Measurements from ENCODE around the gene HS2ST1.

DNA sequence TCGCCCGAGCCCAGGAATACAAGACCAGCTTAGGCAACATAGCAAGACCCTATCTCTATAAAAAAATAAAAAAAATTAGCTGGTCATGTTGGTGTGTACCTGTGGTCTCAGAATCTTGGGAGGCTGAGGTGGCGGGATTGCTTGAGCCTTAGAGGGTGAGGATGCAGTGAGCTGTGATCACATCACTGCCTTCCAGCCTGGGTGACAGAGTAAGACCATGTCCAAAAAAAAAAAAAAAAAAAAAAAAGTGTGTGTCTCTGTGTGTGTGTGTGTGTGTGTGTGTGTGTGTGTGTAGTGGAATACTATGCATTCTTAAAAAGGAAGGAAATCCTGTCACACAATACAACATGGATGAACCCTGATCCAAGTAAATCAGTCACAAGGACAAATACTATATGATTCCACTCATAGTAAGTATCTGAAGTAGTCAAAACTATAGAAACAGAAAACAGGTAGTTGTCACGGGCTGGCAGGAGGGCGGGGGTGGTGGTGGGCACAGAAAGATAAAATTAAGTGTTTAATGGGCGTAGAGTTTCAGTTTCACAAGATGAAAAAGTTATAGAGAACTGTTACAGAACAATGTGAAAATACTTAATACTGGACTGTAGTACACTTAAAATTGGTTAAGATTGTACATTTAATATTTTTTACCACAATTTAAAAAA, 48.3 kb upstream of the HS2ST1 start:
- TF ChIP-seq, protein P1, sequence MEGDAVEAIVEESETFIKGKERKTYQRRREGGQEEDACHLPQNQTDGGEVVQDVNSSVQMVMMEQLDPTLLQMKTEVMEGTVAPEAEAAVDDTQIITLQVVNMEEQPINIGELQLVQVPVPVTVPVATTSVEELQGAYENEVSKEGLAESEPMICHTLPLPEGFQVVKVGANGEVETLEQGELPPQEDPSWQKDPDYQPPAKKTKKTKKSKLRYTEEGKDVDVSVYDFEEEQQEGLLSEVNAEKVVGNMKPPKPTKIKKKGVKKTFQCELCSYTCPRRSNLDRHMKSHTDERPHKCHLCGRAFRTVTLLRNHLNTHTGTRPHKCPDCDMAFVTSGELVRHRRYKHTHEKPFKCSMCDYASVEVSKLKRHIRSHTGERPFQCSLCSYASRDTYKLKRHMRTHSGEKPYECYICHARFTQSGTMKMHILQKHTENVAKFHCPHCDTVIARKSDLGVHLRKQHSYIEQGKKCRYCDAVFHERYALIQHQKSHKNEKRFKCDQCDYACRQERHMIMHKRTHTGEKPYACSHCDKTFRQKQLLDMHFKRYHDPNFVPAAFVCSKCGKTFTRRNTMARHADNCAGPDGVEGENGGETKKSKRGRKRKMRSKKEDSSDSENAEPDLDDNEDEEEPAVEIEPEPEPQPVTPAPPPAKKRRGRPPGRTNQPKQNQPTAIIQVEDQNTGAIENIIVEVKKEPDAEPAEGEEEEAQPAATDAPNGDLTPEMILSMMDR (conservative IDR thresholded peaks at IDR 0.05 in 1 of 2, IDR thresholded peaks at IDR 0.05 in 1 of 2; ENCODE audit: low read depth in 1 of 2, low read length in 2 of 2), result no peak
- no peak for TF ChIP-seq EZH2 (IDR thresholded peaks at IDR 0.05; ENCODE audit: low read length, missing control alignments)
